Keratinocyte (primary cell): Measurements from ENCODE around the gene METTL24.

Source experiments
- EZH2 ChIP-seq: IDR thresholded peaks from one replicate; pipeline ENCODE4 v1.6.1; 2012; ENCODE audit warnings: inconsistent platforms, mild to moderate bottlenecking, low read length, moderate library complexity
- TF ChIP-seq, protein P1 (sequence below), 3 experiments: IDR thresholded peaks in 1 of 3; conservative IDR thresholded peaks in 1 of 3; optimal IDR thresholded peaks in 1 of 3; 2 replicates in 2 of 3; 3 replicates in 1 of 3; pipeline versions ENCODE3 to v1.5.1; 2011; ENCODE audit warnings: low read length in 3 of 3, mild to moderate bottlenecking in 3 of 3, moderate library complexity in 2 of 3, control low read depth in 1 of 3, inconsistent platforms in 1 of 3; ENCODE audit not compliant: insufficient read depth in 2 of 3; ENCODE audit errors: extremely low read depth in 1 of 3

DNA sequence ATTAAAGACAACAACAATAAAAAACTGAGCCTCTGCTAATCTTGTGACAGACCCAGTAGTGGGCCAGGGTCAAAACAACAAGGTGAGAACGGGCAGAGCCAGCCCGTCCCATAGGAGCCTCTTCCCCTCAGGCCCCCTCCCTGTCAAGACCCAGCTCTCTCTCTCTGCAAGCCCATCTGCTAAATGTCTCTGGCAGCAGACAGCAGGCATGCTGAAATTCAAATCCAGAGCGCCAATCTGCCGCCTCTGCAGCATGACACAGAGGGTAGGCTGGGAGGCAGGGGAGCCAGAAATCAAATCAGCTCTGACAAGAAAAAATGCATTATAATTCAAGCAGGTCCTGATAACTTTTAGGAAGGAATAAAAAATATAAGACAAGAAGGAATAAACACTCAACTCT lies 26.3 kb downstream of the METTL24 start:
- TF ChIP-seq, protein P1, sequence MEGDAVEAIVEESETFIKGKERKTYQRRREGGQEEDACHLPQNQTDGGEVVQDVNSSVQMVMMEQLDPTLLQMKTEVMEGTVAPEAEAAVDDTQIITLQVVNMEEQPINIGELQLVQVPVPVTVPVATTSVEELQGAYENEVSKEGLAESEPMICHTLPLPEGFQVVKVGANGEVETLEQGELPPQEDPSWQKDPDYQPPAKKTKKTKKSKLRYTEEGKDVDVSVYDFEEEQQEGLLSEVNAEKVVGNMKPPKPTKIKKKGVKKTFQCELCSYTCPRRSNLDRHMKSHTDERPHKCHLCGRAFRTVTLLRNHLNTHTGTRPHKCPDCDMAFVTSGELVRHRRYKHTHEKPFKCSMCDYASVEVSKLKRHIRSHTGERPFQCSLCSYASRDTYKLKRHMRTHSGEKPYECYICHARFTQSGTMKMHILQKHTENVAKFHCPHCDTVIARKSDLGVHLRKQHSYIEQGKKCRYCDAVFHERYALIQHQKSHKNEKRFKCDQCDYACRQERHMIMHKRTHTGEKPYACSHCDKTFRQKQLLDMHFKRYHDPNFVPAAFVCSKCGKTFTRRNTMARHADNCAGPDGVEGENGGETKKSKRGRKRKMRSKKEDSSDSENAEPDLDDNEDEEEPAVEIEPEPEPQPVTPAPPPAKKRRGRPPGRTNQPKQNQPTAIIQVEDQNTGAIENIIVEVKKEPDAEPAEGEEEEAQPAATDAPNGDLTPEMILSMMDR (optimal IDR thresholded peaks at IDR 0.05 in 1 of 3, IDR thresholded peaks at IDR 0.05 in 1 of 3, conservative IDR thresholded peaks at IDR 0.05 in 1 of 3; ENCODE audit: extremely low read depth in 1 of 3, insufficient read depth in 2 of 3, low read length in 3 of 3): no peak
- no peak for TF ChIP-seq EZH2
